ENCODE data around the gene UNC5C.

DNA sequence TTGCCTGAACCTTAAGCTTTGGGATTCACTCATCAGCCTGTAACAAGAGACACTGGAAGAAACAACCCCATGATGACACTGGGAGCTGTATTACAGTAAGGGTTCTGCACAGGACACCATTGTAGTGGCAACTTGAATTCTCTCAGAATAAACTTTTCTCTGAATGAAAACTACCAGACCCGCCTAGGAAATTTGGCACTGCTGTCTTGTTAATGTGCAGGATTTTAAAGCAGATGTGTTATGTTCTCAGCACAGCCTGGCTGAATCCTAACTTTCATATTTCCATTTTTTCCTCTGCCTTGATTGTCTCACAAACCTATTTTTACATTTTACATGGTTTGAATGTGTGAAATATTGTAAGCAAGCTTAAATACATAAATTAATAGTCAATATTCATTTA, 253.6 kb downstream of the UNC5C start:
- TF ChIP-seq, protein P1, sequence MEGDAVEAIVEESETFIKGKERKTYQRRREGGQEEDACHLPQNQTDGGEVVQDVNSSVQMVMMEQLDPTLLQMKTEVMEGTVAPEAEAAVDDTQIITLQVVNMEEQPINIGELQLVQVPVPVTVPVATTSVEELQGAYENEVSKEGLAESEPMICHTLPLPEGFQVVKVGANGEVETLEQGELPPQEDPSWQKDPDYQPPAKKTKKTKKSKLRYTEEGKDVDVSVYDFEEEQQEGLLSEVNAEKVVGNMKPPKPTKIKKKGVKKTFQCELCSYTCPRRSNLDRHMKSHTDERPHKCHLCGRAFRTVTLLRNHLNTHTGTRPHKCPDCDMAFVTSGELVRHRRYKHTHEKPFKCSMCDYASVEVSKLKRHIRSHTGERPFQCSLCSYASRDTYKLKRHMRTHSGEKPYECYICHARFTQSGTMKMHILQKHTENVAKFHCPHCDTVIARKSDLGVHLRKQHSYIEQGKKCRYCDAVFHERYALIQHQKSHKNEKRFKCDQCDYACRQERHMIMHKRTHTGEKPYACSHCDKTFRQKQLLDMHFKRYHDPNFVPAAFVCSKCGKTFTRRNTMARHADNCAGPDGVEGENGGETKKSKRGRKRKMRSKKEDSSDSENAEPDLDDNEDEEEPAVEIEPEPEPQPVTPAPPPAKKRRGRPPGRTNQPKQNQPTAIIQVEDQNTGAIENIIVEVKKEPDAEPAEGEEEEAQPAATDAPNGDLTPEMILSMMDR (IDR thresholded peaks at IDR 0.05) = no peak
- TF ChIP-seq POLR2AphosphoS5 (IDR thresholded peaks at IDR 0.05; ENCODE audit: insufficient read depth in 1 of 2, low read depth in 1 of 2) = no peak
- no peak for TF ChIP-seq POLR2A (IDR thresholded peaks at IDR 0.05)

Data from vagina (tissue), 2 donors.